Stimulated activated memory B cell treated with anti-CD40 and anti-IgM and Interleukin-4, amounts not matched to agents 10 μg/mL and 1 μg/mL and 100 μg/mL, for 72 hours (primary cell): ENCODE data around the gene SH3RF1.
A peak's percentile ranks its signal among the peaks of the same experiment; 100 is the strongest.

Source experiments
- ATAC-seq: fragments of 150-1000 bp; cut with Tn5 transposase; 2 replicates; pipeline ENCODE4 v1.10.0; 2021
- H3K27ac Mint-ChIP-seq: one replicate; pipeline ENCODE4 v1.8.0; 2022; ENCODE audit warnings: mild to moderate bottlenecking, mixed read lengths
- H3K27me3 Mint-ChIP-seq: one replicate; pipeline ENCODE4 v1.8.0; 2022; ENCODE audit warnings: mixed read lengths
- H3K36me3 Mint-ChIP-seq: one replicate; pipeline ENCODE4 v1.8.0; 2022; ENCODE audit warnings: mixed read lengths
- H3K4me1 Mint-ChIP-seq: one replicate; pipeline ENCODE4 v1.8.0; 2022; ENCODE audit warnings: mixed read lengths
- H3K4me3 Mint-ChIP-seq: one replicate; pipeline ENCODE4 v1.8.0; 2022; ENCODE audit warnings: mild to moderate bottlenecking, moderate library complexity, mixed read lengths
- H3K9me3 Mint-ChIP-seq: one replicate; pipeline ENCODE4 v1.8.0; 2022; ENCODE audit warnings: mixed read lengths

SH3RF1 gene

GRCh38 chr4:169071747-169072146 is 199.0 kb downstream of the SH3RF1 start:
- no peaks in the 10 kb centered on the region for H3K9me3 Mint-ChIP-seq
- H3K27me3 Mint-ChIP-seq, result no peaks in the 10 kb centered on the region
- H3K4me1 Mint-ChIP-seq, result peaks cover 15% of the 10 kb centered on the region
- H3K4me3 Mint-ChIP-seq, result no peak overlapping the region
- no peak for ATAC-seq
- no peak overlapping the region for H3K27ac Mint-ChIP-seq
- H3K36me3 Mint-ChIP-seq, result no peaks in the 10 kb centered on the region

GRCh38 chr4:169070895-169071218 is 199.9 kb downstream of the SH3RF1 start:
- Mint-ChIP-seq H3K4me1 (peaks cover 15% of the 10 kb centered on the region), H3K27ac (no peak overlapping the region), H3K27me3 (no peaks in the 10 kb centered on the region), H3K4me3 (no peak overlapping the region), H3K36me3 (no peaks in the 10 kb centered on the region), H3K9me3 (no peaks in the 10 kb centered on the region)
- ATAC-seq, result no peak

GRCh38 chr4:169070071-169070894 is 200.5 kb downstream of the SH3RF1 start:
- Mint-ChIP-seq H3K4me3 (no peak overlapping the region), H3K27me3 (no peaks in the 10 kb centered on the region), H3K36me3 (no peaks in the 10 kb centered on the region), H3K9me3 (no peaks in the 10 kb centered on the region), H3K27ac (no peak overlapping the region), H3K4me1 (peaks cover 15% of the 10 kb centered on the region)
- ATAC-seq, result no peak

DNA sequence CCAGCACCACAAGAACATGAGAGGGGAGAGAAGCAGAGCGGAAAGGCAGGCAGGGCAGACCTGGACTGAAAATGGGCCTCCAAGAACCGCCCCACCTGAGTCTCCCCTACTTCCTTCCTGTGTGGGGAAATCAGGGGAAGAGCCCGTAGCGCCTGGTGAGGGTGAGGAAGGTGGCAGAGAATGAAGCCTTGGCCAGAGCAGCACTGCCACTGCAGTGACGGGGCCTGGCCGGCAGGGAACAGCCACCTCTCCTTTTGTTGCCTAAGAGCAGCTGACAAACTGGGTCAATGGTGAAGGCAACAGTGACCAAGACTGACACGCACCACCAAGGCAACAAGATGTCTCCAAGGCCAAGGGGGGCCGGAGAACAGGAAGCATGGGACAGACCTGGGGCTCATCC is 202.3 kb downstream of the SH3RF1 start:
- Mint-ChIP-seq H3K4me1 (peaks cover 15% of the 10 kb centered on the region), H3K27ac (peak overlapping the region; percentile 42), H3K4me3 (no peak overlapping the region), H3K36me3 (no peaks in the 10 kb centered on the region), H3K27me3 (no peaks in the 10 kb centered on the region), H3K9me3 (no peaks in the 10 kb centered on the region)
- no peak for ATAC-seq

DNA sequence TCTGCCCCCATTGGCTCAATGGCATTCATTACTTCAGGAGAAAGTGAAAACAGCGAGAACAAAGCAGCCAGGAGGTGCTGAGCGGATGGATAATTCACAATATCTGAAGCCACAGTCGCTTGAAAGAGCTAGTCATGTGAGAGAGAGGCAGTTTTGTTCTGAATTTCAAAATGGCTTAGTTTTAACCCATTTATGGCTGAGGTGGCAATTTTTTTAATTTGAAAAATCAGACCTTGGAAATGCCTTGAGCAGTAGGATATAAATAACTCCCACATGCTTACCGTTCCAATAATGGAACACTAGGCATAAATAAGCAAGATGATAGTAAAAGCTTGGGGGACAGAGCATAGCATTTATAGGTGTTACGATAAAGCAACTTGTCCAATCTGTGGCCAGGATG is 203.8 kb downstream of the SH3RF1 start:
- H3K36me3 Mint-ChIP-seq, result no peaks in the 10 kb centered on the region
- no peaks in the 10 kb centered on the region for H3K27me3 Mint-ChIP-seq
- H3K4me3 Mint-ChIP-seq, result no peak overlapping the region
- H3K27ac Mint-ChIP-seq, result no peak overlapping the region
- ATAC-seq, result no peak
- H3K9me3 Mint-ChIP-seq, result no peaks in the 10 kb centered on the region
- peaks cover 15% of the 10 kb centered on the region for H3K4me1 Mint-ChIP-seq

DNA sequence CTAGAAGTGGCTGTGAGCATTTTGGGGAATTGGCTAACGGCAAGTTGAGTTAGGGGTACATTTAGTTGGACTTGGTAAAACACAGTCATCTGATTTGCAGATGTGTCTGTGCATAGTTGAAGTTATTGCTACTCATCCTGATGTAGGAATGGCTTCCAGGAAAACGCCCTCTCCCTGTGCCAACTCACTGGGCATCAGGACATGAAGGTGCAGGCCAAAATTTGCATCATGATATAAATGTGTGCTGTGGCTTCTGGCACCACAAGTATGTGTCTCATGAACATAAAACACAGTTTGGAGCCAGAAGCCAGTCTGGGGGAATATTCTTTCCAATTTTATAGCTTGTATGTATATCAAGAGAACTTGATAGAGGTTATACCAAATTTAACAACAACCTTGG is 206.5 kb downstream of the SH3RF1 start:
- H3K4me1 Mint-ChIP-seq, result peaks cover 9% of the 10 kb centered on the region
- H3K9me3 Mint-ChIP-seq, result no peaks in the 10 kb centered on the region
- no peak overlapping the region for H3K4me3 Mint-ChIP-seq
- no peak for ATAC-seq
- H3K27me3 Mint-ChIP-seq, result no peaks in the 10 kb centered on the region
- no peak overlapping the region for H3K27ac Mint-ChIP-seq
- H3K36me3 Mint-ChIP-seq, result no peaks in the 10 kb centered on the region

- Mint-ChIP-seq H3K36me3 (no peaks in the 10 kb centered on the region), H3K4me3 (no peak overlapping the region), H3K4me1 (peaks cover 6% of the 10 kb centered on the region), H3K27me3 (no peaks in the 10 kb centered on the region), H3K9me3 (no peaks in the 10 kb centered on the region), H3K27ac (no peak overlapping the region)
- ATAC-seq, result no peak
These were observed 207.3 kb downstream of the SH3RF1 start for GRCh38 chr4:169063441-169063840.

GRCh38 chr4:169062897-169063244 is 207.9 kb downstream of the SH3RF1 start:
- Mint-ChIP-seq H3K27me3 (no peaks in the 10 kb centered on the region), H3K27ac (no peak overlapping the region), H3K4me3 (no peak overlapping the region), H3K9me3 (no peaks in the 10 kb centered on the region), H3K4me1 (peaks cover under 1% of the 10 kb centered on the region), H3K36me3 (no peaks in the 10 kb centered on the region)
- ATAC-seq, result no peak

DNA sequence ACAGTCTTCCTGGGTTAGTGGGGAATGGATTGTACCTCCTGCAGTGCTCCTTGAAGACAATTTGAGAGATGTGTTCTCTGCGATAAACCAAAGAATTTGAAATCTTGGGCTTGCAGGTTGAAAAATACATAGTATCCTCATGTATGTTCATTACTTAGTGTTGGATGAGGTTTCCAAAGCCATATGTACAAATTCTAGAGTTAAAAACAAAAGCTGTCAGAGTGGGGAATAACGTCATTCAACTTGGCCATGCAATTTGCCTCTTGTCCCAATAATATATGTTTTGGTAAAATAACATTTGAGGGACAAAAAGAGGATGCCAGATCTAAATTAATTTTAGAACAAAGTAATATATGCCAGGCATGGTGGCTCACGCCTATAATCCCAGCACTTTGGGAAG is 209.4 kb downstream of the SH3RF1 start:
- Mint-ChIP-seq H3K4me1 (no peaks in the 10 kb centered on the region), H3K9me3 (no peaks in the 10 kb centered on the region), H3K4me3 (no peak overlapping the region), H3K27me3 (peaks cover 3% of the 10 kb centered on the region), H3K27ac (no peak overlapping the region), H3K36me3 (no peaks in the 10 kb centered on the region)
- no peak for ATAC-seq

- ATAC-seq, result no peak
- no peak overlapping the region for H3K4me3 Mint-ChIP-seq
- peaks cover 12% of the 10 kb centered on the region for H3K27me3 Mint-ChIP-seq
- no peaks in the 10 kb centered on the region for H3K36me3 Mint-ChIP-seq
- no peaks in the 10 kb centered on the region for H3K4me1 Mint-ChIP-seq
- H3K27ac Mint-ChIP-seq, result no peak overlapping the region
- H3K9me3 Mint-ChIP-seq, result no peaks in the 10 kb centered on the region
These were observed 210.2 kb downstream of the SH3RF1 start for GRCh38 chr4:169060391-169061091.

DNA sequence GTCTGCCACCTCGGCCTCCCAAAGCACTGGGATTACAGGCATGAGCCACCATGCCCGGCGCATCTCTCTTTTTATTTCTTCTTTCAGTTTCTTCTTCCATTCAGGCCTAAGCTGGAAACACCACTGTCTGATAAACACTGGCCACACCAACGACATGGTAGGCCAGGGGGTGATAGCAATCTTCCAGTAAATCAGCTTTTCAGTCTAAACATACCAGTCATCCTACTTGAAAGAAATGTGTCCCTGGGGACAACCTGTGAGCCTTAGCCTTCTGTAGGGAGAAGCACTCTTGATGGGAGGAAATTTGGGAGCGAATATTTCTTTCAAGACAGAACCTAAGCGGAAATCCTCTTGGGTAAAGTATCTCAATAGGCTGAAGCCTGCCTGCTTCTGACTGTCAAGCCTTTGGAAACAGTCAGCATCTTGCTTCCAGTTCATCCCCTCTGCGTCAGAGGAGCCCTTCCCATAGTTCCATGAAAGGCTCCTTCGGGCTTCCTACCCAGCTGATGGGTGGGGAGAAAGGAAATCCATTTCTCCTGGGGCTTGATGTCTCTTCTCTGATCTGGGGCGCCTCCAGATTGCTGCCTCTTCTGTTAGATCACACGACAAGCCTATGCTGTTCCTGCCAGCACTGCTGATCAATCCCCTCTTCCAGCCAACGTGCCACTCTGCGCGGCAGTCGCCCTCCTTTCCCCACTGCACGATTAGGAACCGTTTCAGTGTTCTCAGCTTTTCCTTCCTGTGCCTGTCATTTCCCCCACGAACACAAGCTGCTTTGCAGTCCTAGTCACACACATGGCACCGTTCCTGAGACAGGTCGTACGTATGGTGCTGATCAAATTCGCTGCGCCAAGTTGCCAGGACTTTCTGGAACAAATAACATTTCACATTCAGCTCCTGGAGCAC is 211.2 kb downstream of the SH3RF1 start:
- Mint-ChIP-seq H3K4me3 (no peak overlapping the region), H3K27ac (no peak overlapping the region), H3K4me1 (no peaks in the 10 kb centered on the region), H3K27me3 (peaks cover 13% of the 10 kb centered on the region), H3K36me3 (no peaks in the 10 kb centered on the region), H3K9me3 (no peaks in the 10 kb centered on the region)
- ATAC-seq, result no peak

DNA sequence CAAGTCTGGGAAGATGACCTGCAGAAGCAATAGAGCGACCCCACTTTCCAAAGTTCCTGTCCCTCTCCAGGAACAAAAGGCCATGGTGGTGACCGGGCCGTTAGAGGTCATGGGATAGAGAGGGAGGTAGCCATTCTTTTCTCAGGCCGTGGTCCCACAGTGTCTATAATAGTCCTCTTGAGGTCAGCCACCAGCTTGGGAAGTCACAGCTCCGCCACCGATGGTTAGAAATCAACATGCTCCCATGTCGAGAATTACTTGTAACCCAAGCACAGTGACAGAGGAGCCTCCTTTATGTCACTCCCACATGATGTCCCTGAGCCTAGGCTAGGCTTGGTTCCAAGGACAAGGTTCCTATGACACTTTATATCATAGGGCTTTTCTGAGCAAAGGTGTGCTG is 212.4 kb downstream of the SH3RF1 start:
- Mint-ChIP-seq H3K36me3 (no peaks in the 10 kb centered on the region), H3K4me1 (no peaks in the 10 kb centered on the region), H3K27ac (no peak overlapping the region), H3K4me3 (no peak overlapping the region), H3K27me3 (peaks cover 13% of the 10 kb centered on the region), H3K9me3 (no peaks in the 10 kb centered on the region)
- no peak for ATAC-seq

DNA sequence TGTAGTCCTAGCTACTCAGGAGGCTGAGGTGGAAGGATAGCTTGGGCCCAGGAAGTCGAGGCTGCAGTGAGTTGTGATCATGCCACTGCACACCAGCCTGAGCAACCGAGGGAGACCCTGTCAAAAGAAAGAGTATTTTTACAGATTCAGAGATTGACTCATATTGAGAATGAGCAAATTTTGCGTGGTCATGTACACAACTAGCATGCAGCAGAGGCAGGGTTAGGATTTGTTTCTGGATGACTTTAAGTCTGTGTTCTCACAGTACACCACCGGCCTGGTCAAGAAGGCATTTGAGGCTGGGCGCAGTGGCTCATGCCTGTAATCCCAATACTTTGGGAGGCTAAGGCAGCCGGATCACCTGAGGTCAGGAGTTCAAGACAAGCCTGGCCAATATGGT is 215.9 kb downstream of the SH3RF1 start:
- no peak for ATAC-seq
- no peak overlapping the region for H3K4me3 Mint-ChIP-seq
- H3K27ac Mint-ChIP-seq, result no peak overlapping the region
- peaks cover 13% of the 10 kb centered on the region for H3K27me3 Mint-ChIP-seq
- H3K36me3 Mint-ChIP-seq, result no peaks in the 10 kb centered on the region
- H3K9me3 Mint-ChIP-seq, result no peaks in the 10 kb centered on the region
- H3K4me1 Mint-ChIP-seq, result no peaks in the 10 kb centered on the region

DNA sequence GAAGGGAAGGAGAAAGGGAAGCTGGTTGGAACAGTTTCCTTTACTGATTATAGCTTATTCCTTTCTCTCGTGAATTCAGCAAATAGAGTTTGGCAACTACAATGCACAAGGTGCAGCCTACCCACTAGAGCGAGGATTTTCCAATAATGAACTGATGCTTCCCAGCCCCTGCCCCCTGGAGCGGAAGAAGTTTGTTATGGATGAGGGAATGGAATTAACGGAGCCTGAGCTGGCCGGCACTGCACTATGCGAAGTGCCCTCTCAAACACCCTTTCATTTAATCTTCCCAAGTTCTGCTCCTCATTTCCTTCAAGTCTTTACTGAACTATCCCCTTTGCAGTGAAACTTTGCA is 218.2 kb downstream of the SH3RF1 start:
- Mint-ChIP-seq H3K9me3 (no peaks in the 10 kb centered on the region), H3K27me3 (peaks cover 13% of the 10 kb centered on the region), H3K4me3 (no peak overlapping the region), H3K4me1 (no peaks in the 10 kb centered on the region), H3K27ac (no peak overlapping the region), H3K36me3 (no peaks in the 10 kb centered on the region)
- ATAC-seq, result no peak

DNA sequence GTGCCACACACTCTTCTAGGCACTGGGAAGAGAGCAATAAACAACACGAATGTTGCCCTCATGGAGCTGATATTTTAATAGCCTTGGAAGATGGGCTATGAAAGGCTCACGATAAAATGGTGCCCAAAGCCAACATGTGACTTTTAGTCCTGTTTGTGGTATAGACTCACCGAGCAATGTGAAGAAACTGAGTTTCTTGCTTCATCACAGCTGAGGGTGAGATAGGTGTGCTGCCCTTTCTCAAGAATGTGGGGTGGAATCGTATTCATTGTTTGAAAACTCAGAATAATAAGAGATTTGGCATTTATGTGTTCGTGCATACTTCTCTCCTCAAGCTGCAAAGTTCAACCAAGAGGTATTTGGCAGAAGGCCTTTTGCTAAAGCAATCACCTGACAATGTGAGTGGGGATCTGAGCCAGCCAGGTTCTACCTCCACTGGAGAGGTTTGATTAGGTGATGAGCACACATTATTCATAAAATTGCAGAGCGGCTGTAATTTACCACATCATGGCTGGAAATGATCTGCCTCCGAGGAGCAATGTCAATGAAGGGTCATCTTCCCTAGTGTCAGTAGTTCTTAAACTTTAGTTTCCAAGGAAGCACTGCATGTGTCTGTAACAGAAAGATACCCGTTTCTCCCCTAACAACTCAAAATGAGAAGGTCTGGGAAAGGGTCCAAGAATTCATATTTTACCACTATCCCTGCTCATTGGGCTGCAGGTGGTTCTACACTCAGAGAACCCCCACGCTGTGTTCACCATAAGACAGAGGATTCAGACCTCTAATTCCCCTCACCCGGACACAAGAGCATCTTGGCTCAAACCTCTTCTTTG is 218.8 kb downstream of the SH3RF1 start:
- Mint-ChIP-seq H3K4me3 (no peak overlapping the region), H3K27ac (no peak overlapping the region), H3K27me3 (peaks cover 13% of the 10 kb centered on the region), H3K9me3 (no peaks in the 10 kb centered on the region), H3K36me3 (no peaks in the 10 kb centered on the region), H3K4me1 (no peaks in the 10 kb centered on the region)
- no peak for ATAC-seq
